Tongue (tissue), 2 donors: ENCODE data around the gene DTD1. TPM values are rescaled to one million over a fixed set of nuclear protein-coding genes. Genes with fewer than 3 reads are reported as not detected.

Experiments used
- DNase-seq: peaks from one replicate; pipeline ENCODE4 v3.0.0-alpha.2; 2015
- total RNA-seq: library from RNA; depleted of rRNA; stranded (reverse); fragments of >200 nt; gene quantifications from one replicate; pipeline ENCODE4 v1.2.3, GENCODE V29; 2014

Gene DTD1
- total RNA-seq, 1 donor from 2014 or later, result 22.9 TPM

DNA sequence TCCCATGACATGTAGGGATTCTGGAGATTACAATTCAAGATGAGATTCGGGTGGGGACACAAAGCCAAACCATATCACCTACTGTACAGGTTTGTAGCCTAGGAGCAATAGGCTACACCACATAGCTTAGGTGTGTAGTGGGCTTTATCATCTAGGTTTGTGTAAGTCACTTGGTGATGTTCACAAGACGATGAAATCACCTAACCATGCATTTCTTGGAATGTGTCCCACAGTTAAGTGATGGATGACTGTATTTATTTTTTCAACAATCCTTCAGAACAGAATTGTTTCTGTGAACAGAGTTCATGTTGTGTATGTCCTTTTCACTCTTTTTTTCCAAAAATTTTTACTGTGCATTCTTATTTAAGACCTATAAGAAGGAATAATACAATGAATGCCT is 76.1 kb downstream of the DTD1 start:
- DNase-seq, result no peak

DNA sequence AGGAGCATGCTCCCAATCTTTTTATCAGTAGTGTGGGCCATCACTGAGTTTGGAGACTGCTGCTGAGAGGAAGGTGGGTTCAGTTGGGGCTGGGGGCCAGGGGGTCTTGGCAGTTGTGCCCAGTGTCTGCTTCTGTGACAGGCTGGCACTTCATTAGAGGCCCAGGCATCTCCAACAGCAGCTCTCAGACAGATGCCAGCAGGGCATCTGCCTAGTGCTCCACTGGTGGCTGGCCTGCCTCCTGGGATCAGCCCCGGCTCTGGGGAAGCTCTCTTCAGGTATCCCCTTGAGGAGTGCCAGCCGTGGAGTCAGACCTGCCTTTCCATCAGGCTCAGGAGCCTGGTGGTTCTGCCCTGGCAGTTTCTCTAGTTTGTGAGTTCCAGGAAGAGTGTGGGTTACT is 77.3 kb downstream of the DTD1 start:
- DNase-seq, result no peak

- DNase-seq, result peak; percentile 41
Observed at GRCh38 chr20:18666803-18667415, 79.1 kb downstream of the DTD1 start.

DNA sequence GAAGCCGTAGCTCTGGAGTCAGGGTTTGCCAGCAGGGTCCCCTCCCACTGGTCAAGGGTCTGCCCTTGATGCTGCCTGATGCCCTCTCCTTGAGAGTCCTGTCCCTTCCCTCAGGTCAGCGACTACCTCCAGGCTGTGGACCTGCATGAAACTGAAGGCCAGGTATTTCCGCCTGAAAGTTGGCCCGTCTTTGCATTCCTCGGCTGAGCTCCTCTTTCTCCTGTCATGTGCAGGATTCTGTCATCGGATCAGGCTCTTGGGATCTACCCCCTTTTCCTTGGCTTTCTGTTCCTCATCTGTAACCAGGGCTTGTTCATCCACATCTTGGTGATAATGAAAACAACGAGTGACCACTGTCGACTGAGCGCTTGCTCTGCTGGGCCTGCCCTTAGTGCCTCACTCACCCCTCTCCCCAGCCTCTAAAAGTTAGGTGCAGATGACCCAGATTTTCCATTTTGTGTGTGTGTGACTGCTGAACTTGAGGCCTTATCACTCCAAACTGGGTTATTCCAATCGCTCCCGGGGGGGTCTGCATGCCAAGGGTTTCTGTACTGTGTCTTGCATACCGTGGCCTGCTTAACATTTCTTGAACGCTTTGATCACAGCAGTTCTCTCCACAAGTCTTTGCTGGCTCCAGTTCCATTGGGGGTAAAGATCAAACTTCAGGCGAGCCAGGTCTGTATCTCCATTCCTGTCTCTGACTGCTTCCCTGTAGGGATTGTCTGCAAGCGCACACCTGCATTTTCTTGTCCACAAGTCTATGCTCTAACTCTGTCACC is 81.6 kb downstream of the DTD1 start:
- no peak for DNase-seq

DNA sequence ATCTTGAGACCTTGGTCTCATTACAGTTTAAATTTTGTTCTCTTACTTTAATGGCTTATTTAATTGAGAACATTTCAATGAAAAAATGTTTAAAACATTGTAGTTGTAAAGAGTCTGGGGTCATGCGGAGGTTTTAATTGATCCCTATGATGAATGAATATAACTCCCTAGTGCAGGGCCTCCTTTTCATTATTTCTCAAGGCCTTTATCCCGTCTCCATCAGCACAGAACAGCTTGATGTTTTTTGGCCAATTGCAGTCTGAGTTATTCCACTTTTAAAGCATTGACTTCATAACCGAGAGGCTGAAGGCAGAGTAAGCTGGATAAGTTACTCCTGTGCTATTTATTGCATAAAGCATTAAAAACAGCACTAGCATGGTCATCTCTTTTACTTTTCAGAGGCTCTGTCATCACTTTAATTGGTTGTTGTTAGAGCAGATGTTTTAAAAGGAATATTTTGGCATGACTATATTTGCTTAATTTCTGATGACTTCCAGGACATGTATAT is 83.4 kb downstream of the DTD1 start:
- peak; percentile 54 for DNase-seq

DNA sequence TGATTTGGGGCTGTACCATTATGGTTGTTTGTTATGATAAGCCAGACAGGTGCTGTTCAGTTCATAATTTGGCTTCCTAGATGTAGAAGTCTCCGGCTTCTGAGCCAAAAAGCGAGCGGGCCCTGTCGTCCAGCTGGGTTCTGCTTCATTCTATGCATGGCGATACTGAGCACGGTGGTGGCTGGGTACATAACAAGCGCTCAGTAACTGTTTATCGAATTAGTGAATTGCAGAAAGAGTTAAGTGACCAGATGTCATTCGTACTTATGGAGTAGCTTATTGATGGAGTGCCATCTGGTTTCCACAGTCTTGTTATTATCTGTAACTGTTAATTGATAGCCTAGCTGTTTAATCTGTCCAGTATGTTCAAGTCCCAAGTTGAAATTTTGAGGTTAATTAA is 85.0 kb downstream of the DTD1 start:
- DNase-seq, result no peak

DNA sequence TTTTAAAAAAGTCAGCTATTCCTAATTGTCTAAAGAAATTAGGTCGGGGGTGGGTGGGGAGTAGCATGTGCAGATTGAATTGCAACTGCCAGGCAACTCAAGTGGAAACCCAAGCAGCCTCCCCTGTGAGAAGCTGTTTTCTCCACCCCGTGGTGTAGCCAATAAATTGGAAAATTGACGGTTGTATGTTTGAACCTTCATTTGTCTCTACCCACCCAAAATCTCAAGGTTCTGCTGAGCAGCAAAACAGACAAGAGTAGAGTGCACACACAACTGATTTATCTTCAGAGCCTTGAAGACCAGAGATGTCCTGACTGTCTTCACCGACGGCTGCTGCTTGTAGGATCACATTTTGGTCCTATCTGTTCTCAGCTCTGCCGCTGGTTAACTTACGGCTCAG is 88.5 kb downstream of the DTD1 start:
- DNase-seq, result no peak

DNA sequence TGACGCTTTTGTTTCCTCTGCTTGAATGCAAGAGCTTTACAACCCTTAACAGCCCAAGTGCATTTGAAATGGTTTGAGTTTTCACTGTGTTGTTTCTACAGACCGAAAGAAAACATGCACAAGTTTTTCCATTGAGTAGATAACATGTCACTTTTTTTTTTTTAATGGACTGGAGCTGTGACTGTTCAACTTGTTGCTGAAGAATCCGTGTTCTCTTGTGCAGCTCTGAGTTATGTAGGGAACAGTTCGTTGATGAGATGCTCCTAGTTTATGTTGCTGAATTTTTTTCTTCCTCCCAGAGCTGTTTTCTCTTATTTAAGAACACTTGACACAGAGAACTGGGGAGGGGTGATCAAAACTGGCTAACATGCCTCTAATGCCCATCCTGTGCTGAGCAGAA is 89.3 kb downstream of the DTD1 start:
- no peak for DNase-seq

DNA sequence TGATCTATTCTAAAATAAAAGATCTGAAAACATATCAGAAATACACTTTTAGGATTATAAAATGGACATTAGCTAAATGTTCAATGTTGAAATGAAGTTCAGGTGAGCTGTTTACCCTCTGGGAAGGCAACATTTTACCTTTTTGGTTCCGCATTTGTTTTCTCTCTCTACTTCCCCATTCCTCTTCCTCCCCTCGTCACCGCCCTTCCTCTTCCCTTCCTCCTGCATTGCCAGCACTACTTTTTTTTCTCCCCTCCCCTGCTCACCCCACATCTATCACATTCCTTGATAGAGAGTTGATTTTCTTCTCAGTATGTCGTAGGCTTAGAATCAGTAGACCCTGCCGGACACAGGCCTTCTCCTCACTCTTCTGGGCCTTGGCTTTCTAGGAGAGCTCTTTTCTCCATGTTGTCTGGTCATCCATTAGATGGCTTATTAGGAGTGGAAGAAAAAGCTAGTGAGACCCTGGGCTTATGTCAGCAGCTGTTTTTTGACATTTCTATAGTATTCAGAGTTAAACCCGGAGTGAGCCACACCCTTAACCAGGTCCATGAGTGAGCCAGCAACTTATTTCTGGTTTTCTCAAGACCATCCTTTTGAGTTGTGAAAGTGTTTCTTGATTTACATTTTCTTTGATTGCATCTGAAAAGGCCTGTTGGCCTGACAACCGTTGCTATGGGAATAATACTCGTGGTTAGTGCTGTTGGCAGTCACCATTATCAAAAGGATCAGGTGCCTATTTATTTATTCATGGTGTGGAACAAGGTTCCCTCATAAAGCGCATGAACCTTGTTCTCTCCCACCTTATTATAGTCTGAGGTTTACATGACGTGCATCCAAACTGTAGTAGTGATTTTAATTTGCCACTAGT is 90.9 kb downstream of the DTD1 start:
- no peak for DNase-seq

GRCh38 chr20:18683839-18684238 is 96.0 kb downstream of the DTD1 start:
- no peak for DNase-seq

GRCh38 chr20:18684775-18685174 is 96.9 kb downstream of the DTD1 start:
- no peak for DNase-seq

DNA sequence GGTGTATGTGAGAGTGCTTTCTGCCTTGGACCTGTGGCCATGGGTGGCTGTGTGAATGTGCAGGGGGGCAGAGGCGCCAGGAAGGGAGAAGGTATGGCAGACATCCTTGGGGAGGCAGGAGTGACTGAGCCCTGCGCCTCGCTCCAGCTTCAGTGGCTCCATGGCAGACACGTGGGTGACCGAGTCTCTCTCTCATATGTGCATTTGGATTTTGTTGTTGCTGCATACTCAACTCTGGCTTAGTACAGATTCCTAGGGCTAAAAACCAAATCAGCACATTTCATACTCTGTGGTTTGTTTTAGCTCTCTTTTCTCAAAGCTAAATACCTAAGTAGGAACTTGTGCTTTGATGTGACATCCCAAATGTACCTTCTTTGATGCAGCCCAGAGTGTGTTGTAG is 97.6 kb downstream of the DTD1 start:
- no peak for DNase-seq

DNA sequence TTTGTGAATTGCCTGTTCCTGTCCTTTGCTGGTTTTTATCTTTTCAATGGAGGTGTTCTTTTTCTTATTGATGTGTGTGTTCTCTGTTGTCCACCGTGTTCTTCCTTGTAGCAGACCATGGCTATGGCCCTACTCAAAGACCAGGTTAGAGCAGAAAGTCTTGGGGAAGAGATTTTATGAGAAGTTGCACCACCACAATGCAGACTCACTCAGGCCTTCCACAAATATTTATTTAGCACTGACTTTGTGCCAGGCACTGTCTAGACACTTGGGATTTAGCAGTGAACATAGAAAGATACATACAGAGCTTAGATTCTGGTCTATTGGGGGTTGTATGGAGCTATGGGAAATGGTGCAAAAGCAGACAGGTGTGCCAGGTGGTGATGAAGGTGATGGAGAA is 98.8 kb downstream of the DTD1 start:
- no peak for DNase-seq

DNA sequence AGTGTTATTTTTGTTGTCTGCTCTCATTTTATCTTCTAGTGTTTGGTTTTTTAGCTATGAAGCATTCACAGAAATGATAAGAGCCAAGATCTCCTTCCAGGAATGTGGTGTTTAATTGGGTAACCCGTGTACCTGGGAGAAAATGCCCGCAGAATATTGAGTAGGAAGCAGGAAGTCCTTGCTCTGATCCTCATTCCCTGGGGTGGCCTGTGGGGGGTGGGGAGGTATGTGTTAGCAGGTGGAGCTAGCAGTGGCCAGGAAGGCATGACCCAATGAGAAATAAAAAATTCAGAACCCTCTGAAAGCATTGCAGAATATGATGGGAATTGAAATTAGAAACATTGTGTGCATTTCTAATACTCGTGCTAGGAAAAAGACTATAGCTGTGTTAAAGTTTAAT is 100.8 kb downstream of the DTD1 start:
- no peak for DNase-seq

DNA sequence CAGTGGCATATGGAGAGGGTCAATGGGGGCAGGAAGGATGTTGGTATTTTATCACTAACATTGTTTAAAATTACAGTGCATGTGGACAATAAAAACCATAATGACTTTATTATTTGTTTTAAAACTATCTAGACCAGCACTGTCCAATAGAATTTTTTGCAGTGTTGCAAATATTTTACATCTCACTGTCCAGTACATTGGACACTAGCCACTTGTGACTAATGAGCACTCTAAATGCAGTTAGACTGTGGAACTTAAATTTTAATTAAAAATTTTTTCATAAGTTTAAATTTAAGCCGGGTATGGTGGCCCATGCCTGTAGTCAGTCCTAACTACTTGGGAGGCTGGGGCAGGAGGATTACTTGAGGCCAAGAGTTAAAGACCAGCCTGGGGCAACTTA is 101.7 kb downstream of the DTD1 start:
- DNase-seq, result no peak

GRCh38 chr20:18692447-18692846 is 104.6 kb downstream of the DTD1 start:
- no peak for DNase-seq

DNA sequence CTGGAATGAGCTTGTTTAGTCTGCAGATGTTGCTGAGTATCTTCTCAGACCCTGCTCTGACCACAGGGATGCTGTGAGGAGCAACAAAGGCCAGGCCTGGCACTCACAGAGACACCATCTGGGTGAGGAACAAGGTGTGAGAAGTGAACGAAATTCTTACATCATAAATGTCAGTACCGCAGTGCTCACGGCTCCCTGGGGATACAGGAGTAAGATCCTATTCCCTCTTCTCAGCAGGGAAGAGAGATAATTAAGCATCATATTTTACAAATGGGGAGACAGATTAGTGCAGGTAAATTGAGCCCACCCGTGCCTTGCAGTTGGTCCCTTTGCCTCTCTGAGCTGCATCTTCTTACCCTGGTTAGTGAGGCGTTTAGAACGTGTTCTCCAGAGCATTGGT is 106.2 kb downstream of the DTD1 start:
- no peak for DNase-seq

- DNase-seq, result no peak
Observed at GRCh38 chr20:18695175-18695574, 107.3 kb downstream of the DTD1 start.

DNA sequence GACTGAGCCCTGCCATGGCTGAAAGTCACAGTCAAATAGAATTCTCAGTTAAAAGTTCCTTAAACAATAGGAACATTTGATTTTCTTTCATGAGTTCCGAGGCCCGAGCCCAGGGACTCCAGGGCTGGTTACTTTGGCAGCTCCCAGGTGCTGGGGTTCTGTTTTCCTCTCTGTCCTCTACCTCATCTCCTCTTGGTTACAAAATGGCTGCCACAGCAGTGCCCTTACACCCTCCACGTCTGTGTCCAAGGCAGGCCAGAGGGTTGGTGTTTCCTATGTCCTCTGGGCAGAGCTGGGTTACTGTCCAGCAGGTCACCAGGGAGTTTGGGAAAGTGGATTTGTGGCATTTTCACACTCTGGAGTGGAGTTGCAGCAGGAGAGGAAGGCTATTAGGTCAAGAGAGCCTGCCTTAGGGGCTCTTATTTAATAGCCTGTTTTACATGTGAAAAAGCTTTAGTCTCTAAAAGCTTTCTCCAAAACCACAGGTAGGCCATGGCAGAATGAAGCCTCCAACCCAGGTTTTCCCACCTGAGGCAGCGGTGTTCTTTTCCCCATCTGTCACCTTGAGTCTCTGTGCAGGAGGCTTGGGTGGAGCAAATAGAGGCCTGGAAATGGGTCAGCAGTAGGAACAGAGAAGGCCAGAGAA is 111.0 kb downstream of the DTD1 start:
- DNase-seq, result no peak

- no peak for DNase-seq
Observed at GRCh38 chr20:18701969-18702368, 114.1 kb downstream of the DTD1 start.

DNA sequence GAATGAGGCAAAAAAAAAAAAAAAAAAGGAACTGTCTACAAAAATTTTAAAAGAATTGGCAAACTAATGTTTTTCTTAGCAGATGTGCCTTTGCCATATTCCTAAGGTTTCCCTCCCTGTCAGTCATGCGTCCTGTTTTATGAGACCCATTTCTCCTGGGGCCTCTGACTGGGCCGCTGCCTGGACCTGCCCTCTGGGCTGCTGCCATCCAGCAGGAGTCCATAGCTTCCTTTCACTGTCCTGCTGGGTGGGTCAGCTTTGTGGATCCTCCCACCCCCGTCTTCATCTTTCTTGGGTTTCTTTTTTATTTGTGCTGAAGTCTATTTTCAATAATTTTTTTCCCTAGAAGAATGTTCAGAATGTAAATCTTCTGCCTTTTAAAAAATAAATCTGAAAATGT is 114.9 kb downstream of the DTD1 start:
- peak; percentile 34 for DNase-seq

DNA sequence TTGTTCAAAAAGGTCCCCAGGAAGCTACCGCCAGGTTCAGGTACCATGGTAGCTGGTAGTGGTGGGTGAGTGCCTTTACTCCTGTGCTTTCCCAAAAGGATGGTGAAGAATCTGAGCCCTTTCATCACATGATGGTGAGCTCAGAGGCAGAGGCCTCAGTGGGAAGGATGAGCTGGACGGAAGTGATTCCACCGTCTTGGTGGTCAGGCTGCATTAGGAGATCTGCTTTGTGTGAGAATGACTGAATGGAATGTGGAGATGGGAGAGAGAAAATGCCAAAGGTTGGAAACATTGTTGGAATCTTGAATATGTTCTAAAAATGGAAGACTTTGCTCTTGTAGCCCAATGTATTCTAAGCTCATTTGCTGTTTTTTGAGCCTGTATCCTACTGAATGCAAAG is 117.6 kb downstream of the DTD1 start:
- DNase-seq, result no peak

DNA sequence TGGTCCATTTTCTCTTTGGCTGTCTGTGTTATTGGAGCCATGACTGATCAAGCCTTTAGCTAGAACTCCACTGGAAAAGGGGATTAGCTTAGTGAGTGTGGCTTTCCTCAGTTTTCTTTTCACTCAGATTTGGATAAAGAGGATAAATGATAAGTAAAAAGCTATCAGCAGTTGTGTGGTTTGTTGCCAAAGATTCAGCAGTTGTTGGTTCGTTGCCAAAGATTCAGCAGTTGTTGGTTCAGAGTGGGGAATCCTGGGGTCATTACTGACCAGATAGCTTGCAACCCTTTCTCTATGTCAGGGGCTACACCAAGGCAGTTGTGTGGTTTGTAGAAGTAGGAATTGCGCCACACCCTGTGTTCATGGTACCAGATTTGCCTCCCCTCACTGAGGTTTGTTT is 118.1 kb downstream of the DTD1 start:
- no peak for DNase-seq
